Skeletal muscle tissue (tissue), 4 donors: ENCODE measurements around the gene ABCC11. TPM values are rescaled to one million over a fixed set of nuclear protein-coding genes. Genes with fewer than 3 reads are reported as not detected.

Experiments used
- H3K27ac ChIP-seq: one replicate; pipeline ENCODE4 v1.7.0; 2013; ENCODE audit warnings: mild to moderate bottlenecking, low read depth, low read length, inconsistent platforms
- H3K27me3 ChIP-seq, 3 donors: one replicate each; pipeline ENCODE4 v1.7.0; 2013; ENCODE audit warnings: low read length in 3 of 3; ENCODE audit not compliant: control insufficient read depth in 3 of 3, insufficient read depth in 3 of 3
- H3K36me3 ChIP-seq, 3 donors: one replicate each; pipeline ENCODE4 v1.7.0; 2013; ENCODE audit warnings: low read length in 3 of 3; ENCODE audit not compliant: control insufficient read depth in 3 of 3, insufficient read depth in 3 of 3
- H3K4me1 ChIP-seq, 3 donors: one replicate each; pipeline ENCODE4 v1.7.0; 2013; ENCODE audit warnings: low read length in 3 of 3, mild to moderate bottlenecking in 3 of 3; ENCODE audit not compliant: control insufficient read depth in 3 of 3, insufficient read depth in 3 of 3
- H3K4me3 ChIP-seq, 3 donors: one replicate each; pipeline ENCODE4 v1.7.0; 2013; ENCODE audit warnings: low read length in 3 of 3
- H3K9ac ChIP-seq, 3 donors: one replicate each; pipeline ENCODE4 v1.7.0; 2013; ENCODE audit warnings: low read length in 3 of 3, mild to moderate bottlenecking in 3 of 3, moderate library complexity in 2 of 3, low read depth in 1 of 3
- H3K9me3 ChIP-seq, 3 donors: one replicate each; pipeline ENCODE4 v1.7.0; 2013; ENCODE audit warnings: low read length in 3 of 3; ENCODE audit not compliant: control insufficient read depth in 3 of 3
- total RNA-seq: library from RNA; depleted of rRNA; stranded (reverse); fragments of >200 nt; gene quantifications from one replicate; pipeline ENCODE4 v1.2.3, GENCODE V29; 2014
- donor health status: Osteomylitis.

Gene ABCC11
- total RNA-seq, 1 donor from 2014 or later = not detected

- Histone ChIP-seq H3K27ac (no peak overlapping the region), H3K4me3 (no peak overlapping the region), H3K9ac (no peak overlapping the region), H3K36me3 (no peaks in the 10 kb centered on the region), H3K27me3 (no peaks in the 10 kb centered on the region), H3K9me3 (no peaks in the 10 kb centered on the region), H3K4me1 (peaks cover 6 to 15% (median 7%) of the 10 kb centered on the region in 3 donors)
Measured at GRCh38 chr16:48157302-48157701, 90.0 kb downstream of the ABCC11 start.

- Histone ChIP-seq H3K27ac (no peak overlapping the region), H3K9me3 (no peaks in the 10 kb centered on the region), H3K9ac (peak overlapping the region in 1 of 3 donors; percentile 33), H3K36me3 (no peaks in the 10 kb centered on the region), H3K4me3 (peak overlapping the region in 2 of 3 donors; percentile 31 to 41), H3K27me3 (no peaks in the 10 kb centered on the region), H3K4me1 (peaks cover 6 to 15% (median 7%) of the 10 kb centered on the region in 3 donors)
Measured at GRCh38 chr16:48156790-48157209, 90.5 kb downstream of the ABCC11 start.

- Histone ChIP-seq H3K4me3 (peak within 1 kb of the TSS in 2 of 3 donors; percentile 31 to 41), H3K27me3 (no peaks in the 10 kb centered on the region), H3K9me3 (no peaks in the 10 kb centered on the region), H3K27ac (no peak within 1 kb of the TSS), H3K4me1 (peaks cover 6 to 15% (median 7%) of the 10 kb centered on the region in 3 donors), H3K36me3 (no peaks in the 10 kb centered on the region), H3K9ac (peak within 1 kb of the TSS in 1 of 3 donors; percentile 33)
Measured at GRCh38 chr16:48155926-48156789, 91.2 kb downstream of the ABCC11 start, which contains the start of gene ABCC12. Gene ABCC12 (minus strand): TSS chr16:48155993. CDS start chr16:48146424, 9,569 bp downstream.

- Histone ChIP-seq H3K4me1 (peaks cover 6 to 15% (median 7%) of the 10 kb centered on the region in 3 donors), H3K4me3 (no peak overlapping the region), H3K9ac (no peak overlapping the region), H3K27me3 (no peaks in the 10 kb centered on the region), H3K27ac (no peak overlapping the region), H3K9me3 (peaks cover 0 to 5% (median 0%) of the 10 kb centered on the region in 3 donors), H3K36me3 (no peaks in the 10 kb centered on the region)
Measured at GRCh38 chr16:48153774-48154173, 93.6 kb downstream of the ABCC11 start.

GRCh38 chr16:48152226-48152625 lies 95.1 kb downstream of the ABCC11 start:
- Histone ChIP-seq H3K9me3 (peaks cover 0 to 5% (median 0%) of the 10 kb centered on the region in 3 donors), H3K9ac (no peak overlapping the region)

GRCh38 chr16:48150707-48151106 lies 96.6 kb downstream of the ABCC11 start:
- Histone ChIP-seq H3K9ac (no peak overlapping the region), H3K36me3 (no peaks in the 10 kb centered on the region), H3K4me1 (peaks cover 0 to 7% (median 3%) of the 10 kb centered on the region in 3 donors), H3K27ac (no peak overlapping the region), H3K9me3 (peaks cover 0 to 5% (median 0%) of the 10 kb centered on the region in 3 donors), H3K27me3 (no peaks in the 10 kb centered on the region), H3K4me3 (no peak overlapping the region)

More at GRCh38 chr16:48152226-48152625, 95.1 kb downstream of the ABCC11 start:
- H3K27ac ChIP-seq = no peak overlapping the region
- H3K36me3 ChIP-seq = no peaks in the 10 kb centered on the region
- H3K4me3 ChIP-seq = no peak overlapping the region
- no peaks in the 10 kb centered on the region for H3K27me3 ChIP-seq
- peaks cover 6 to 15% (median 7%) of the 10 kb centered on the region in 3 donors for H3K4me1 ChIP-seq

- Histone ChIP-seq H3K4me3 (no peak overlapping the region), H3K36me3 (no peaks in the 10 kb centered on the region), H3K9me3 (peaks cover 0 to 5% (median 0%) of the 10 kb centered on the region in 3 donors), H3K9ac (no peak overlapping the region), H3K4me1 (peaks cover 0 to 2% (median 0%) of the 10 kb centered on the region in 3 donors), H3K27ac (no peak overlapping the region), H3K27me3 (no peaks in the 10 kb centered on the region)
Measured at GRCh38 chr16:48146710-48147109, 100.6 kb downstream of the ABCC11 start.

GRCh38 chr16:48146131-48146530 lies 101.2 kb downstream of the ABCC11 start:
- peaks cover 0 to 5% (median 0%) of the 10 kb centered on the region in 3 donors for H3K9me3 ChIP-seq
- H3K4me1 ChIP-seq = peaks cover 0 to 2% (median 0%) of the 10 kb centered on the region in 3 donors
- no peak overlapping the region for H3K4me3 ChIP-seq
- H3K27ac ChIP-seq = no peak overlapping the region
- H3K27me3 ChIP-seq = no peaks in the 10 kb centered on the region
- no peaks in the 10 kb centered on the region for H3K36me3 ChIP-seq
- H3K9ac ChIP-seq = no peak overlapping the region

GRCh38 chr16:48143812-48144368 lies 103.4 kb downstream of the ABCC11 start:
- H3K9me3 ChIP-seq = no peaks in the 10 kb centered on the region
- no peaks in the 10 kb centered on the region for H3K36me3 ChIP-seq
- H3K27me3 ChIP-seq = no peaks in the 10 kb centered on the region

GRCh38 chr16:48140821-48141220 lies 106.5 kb downstream of the ABCC11 start:
- Histone ChIP-seq H3K4me1 (peaks cover 14 to 27% (median 21%) of the 10 kb centered on the region in 3 donors), H3K9ac (no peak overlapping the region), H3K36me3 (no peaks in the 10 kb centered on the region), H3K9me3 (no peaks in the 10 kb centered on the region), H3K27me3 (no peaks in the 10 kb centered on the region), H3K4me3 (no peak overlapping the region), H3K27ac (no peak overlapping the region)

More at GRCh38 chr16:48143812-48144368, 103.4 kb downstream of the ABCC11 start:
- H3K4me1 ChIP-seq = peaks cover 0 to 2% (median 0%) of the 10 kb centered on the region in 3 donors
- no peak overlapping the region for H3K9ac ChIP-seq
- no peak overlapping the region for H3K27ac ChIP-seq
- H3K4me3 ChIP-seq = no peak overlapping the region
